SKM-1 (cell line): ENCODE results near the gene ADCY1.
"Not testable (repeated sequence)": the region's sequence is repeated elsewhere in the genome, so short reads cannot be mapped to it uniquely, and the experiment has no call there.

Experiments
- DNase-seq: peaks from one replicate; lab custom pipeline; 2025; ENCODE audit not compliant: unreplicated experiment; lab: John Stamatoyannopoulos, UW

Gene ADCY1

DNA sequence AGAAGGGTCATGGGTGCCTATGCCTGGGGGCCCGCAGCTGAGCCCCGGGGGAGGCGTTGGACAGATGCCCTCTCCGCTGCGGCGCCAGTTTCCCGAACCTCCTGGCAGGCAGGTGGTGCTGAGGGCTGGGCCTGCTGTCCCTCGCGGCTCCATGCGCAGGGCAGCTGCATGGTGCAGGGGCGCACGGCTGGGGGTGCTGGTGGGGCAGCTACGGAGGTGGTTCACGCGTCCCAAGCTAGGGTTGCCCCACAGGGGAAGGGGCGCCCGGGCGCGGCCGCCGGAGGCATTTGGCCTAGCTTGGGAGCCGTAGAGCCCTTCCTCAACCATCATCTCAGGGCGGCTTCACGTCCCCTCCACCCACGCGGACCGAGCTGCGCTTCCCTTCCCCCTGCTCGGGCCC lies 152.7 kb downstream of the ADCY1 start:
- no peak for DNase-seq

GRCh38 chr7:45731692-45732443 lies 157.7 kb downstream of the ADCY1 start:
- not testable (repeated sequence) for DNase-seq

DNA sequence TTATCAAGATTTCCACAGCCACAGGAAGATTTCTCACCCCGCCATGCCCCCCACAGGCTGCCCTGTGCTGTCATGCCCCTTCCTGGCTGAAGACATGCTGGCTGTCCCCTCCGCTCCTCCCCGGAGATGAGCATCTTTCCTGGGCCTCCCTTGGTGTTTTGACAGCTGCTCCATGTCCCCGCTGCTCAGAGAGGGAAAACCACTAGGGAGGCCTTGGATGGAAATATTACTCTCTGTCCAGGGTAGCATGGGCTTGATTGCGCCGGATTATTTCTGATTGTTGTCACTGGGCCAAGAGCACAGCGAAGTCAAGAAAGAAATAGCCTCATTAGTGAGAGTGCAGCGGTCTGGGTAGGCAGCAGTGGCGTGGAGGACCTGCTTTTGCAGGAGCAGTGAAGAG lies 164.8 kb downstream of the ADCY1 start:
- DNase-seq, result not testable (repeated sequence)

GRCh38 chr7:45740573-45740972 lies 166.4 kb downstream of the ADCY1 start:
- not testable (repeated sequence) for DNase-seq

- not testable (repeated sequence) for DNase-seq
Measured at GRCh38 chr7:45748976-45749375, 174.8 kb downstream of the ADCY1 start.

DNA sequence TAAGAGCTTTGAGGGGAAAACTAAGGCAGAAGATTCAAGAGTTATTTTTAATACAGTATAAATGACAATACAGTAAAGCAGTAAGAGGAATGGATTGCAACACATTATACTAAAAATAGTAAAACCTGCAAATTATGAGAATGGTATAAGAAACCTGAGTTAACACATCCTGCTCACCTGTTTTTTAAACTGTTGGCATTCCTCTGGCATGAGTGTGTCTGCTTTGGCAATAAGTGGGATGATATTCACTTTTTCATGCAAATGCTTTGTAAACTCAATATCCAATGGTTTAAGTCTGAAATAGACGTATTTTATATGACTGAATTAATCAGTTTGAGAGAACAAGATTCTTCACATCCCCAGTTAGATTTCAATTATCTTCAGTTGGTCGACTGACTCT lies 177.2 kb downstream of the ADCY1 start:
- not testable (repeated sequence) for DNase-seq

DNA sequence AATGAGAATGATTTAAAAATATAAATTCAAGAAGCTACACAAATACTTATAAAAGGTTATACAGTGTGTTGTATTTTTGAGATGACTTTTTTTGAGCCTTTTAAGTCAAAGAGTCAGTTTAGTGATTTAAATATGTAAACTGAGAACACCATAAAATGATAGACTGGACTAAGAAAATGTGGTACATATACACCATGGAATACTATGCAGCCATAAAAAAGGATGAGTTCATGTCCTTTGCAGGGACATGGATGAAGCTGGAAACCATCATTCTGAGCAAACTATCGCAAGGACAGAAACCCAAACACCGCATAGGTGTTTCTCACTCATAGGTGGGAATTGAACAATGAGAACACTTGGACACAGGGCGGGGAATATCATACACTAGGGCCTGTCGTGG lies 182.2 kb downstream of the ADCY1 start:
- DNase-seq, result not testable (repeated sequence)

GRCh38 chr7:45756757-45757156 lies 182.6 kb downstream of the ADCY1 start:
- DNase-seq, result not testable (repeated sequence)

GRCh38 chr7:45759464-45759863 lies 185.3 kb downstream of the ADCY1 start:
- not testable (repeated sequence) for DNase-seq

DNA sequence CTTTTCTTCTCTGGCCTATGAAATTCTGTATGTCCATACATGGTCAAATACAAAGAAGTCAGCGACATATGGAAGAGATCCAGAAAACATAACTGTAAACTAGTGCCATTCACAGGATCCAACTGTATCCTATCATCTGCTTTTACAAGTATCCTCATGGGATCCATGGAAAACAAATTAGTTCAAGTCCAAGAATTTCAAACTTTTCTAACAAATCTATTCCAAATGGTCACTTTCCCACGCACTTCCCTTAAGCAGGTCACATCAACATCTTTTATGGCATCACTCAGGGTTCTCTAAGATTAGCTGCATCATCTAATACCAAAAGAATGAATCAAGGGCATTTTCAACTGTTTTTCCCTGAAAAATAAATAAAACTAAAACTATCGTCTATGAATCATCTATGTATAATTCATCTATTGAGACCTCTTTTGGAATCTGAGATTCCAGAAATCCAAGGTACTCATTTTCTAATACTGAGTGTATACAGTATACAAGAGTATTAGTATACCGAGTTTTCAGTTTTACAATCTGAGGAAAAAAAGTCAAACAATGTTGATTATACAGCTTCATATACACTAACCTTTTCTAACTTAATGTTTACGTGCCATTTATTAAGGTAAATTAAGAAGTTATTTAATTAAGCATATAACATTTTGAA lies 187.5 kb downstream of the ADCY1 start:
- not testable (repeated sequence) for DNase-seq

DNA sequence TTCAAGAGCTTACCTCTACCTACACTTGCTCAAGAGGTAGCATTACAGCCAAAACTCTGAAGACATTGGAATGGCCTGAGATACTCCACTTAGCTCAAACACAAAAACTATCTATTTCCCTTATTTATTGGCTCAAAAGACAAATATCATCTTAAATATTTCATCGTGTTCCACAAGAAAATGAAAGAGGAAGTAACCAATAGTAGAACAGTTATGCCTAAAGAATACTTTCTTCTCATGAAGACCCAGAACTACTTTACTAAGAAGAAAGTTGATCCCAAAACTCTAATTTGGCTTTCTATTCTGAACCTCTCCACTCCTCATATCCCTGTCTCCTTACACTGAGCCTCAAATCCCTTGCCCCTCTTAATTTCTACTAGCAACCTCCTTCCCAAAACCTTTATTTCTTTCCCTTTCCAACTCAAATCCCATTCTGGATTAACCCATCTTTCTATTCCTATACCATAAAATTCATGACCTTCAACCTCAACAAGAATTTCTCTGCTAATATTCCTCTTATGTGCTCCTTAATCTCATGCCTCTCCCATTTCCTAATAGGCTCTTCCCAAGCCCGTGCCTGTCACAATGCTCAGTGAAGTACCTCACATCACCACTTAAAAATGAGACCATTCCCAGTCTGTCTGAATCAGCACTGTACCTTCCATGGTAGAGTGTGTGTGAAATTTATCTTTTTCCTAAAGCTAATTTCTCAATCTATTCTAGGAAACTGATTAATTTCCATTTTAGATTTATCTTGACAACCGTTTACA lies 188.2 kb downstream of the ADCY1 start:
- not testable (repeated sequence) for DNase-seq

DNA sequence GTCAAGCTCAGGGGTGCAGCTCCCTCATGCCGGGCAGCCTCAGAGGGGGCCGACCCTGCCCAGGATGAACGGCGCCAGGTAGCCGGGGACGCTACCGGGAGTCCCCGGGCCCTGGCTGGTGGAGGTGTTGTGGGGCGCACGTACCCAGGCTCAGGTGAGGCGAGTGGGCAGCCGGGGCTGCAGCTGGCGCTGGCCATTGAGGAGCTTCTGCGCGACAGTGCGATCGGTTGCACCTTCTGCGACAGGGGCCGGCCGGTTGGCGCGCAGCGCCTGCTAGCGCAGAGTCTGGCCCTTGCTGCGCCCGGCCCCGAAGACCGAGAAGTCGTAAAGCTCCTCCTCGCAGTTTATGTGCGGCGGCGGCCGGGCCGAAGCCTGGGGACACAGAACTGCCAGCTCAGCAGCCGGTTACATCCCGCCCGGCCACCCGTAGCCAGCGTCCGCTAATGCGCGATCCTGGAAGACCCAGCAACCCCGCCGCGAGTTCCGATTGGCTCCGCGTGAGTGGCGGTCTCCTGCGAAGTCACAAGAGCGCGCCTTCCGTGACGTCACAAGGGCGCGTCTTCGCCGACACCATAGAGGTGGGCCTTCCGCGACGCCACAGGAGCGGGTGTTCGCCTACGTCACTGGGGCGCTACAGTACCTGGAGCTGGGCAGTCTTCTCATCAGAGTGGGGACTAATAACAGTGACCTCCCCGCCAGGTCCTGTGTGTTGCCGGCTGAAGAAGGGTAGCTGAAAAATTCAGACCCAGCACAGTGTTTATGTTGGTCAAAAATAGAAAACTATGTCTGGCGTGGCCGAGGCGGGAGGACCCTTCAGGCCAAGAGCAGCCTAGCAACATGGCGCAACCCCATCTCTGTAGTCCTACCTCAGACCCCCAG lies 194.6 kb downstream of the ADCY1 start:
- peak; percentile 64 for DNase-seq

- DNase-seq, result not testable (repeated sequence)
Measured at GRCh38 chr7:45769626-45770025, 195.5 kb downstream of the ADCY1 start.
